GM23338 (cell line): ENCODE results near the gene NPAS3. TPM values are rescaled to one million over a fixed set of nuclear protein-coding genes. Genes with fewer than 3 reads are reported as not detected.

Source experiments
- ATAC-seq: fragments of 200-7000 bp; cut with Tn5 transposase; 3 replicates; pipeline ENCODE4 v1.9.1; 2020
- DNase-seq: peaks from one replicate; pipeline ENCODE4 v3.0.0-alpha.2; 2015; ENCODE audit warnings: low spot score
- H2AFZ ChIP-seq: fragments of 200-600 bp; sonication (generic); 2 replicates; pipeline ENCODE4 v1.8.0; 2016; ENCODE audit warnings: antibody characterized with exemption, mild to moderate bottlenecking, moderate library complexity
- H3F3A ChIP-seq: fragments of 200-600 bp; sonication (generic); replicated peaks from 2 replicates; pipeline ENCODE4 v1.8.0; 2017; ENCODE audit warnings: antibody characterized with exemption, mixed run types, low read depth
- H3K27ac ChIP-seq: fragments of 200-600 bp; sonication (generic); 2 replicates; pipeline ENCODE4 v1.6.1; 2016; ENCODE audit warnings: low read depth
- H3K27me3 ChIP-seq: fragments of 200-600 bp; sonication (generic); 2 replicates; pipeline ENCODE4 v1.8.0; 2016; ENCODE audit warnings: mild to moderate bottlenecking, mixed run types, moderate library complexity; ENCODE audit not compliant: insufficient read depth
- H3K36me3 ChIP-seq: fragments of 200-600 bp; sonication (generic); 2 replicates; pipeline ENCODE4 v1.8.0; 2016; ENCODE audit warnings: mild to moderate bottlenecking; ENCODE audit not compliant: insufficient read depth
- H3K4me1 ChIP-seq: fragments of 200-600 bp; sonication (generic); 2 replicates; pipeline ENCODE4 v1.8.0; 2016; ENCODE audit warnings: mild to moderate bottlenecking, moderate library complexity; ENCODE audit not compliant: insufficient read depth
- H3K4me2 ChIP-seq: fragments of 200-600 bp; sonication (generic); 2 replicates; pipeline ENCODE4 v1.7.1; 2017; ENCODE audit warnings: mixed run types
- H3K4me3 ChIP-seq: fragments of 200-600 bp; sonication (generic); 2 replicates; pipeline ENCODE4 v1.6.1; 2016; ENCODE audit warnings: mixed run types
- H3K79me2 ChIP-seq: fragments of 200-600 bp; sonication (generic); replicated peaks from 2 replicates; pipeline ENCODE4 v1.8.0; 2017; ENCODE audit warnings: mild to moderate bottlenecking; ENCODE audit not compliant: insufficient read depth
- H3K9me2 ChIP-seq: fragments of 200-600 bp; sonication (generic); 2 replicates; pipeline ENCODE4 v1.8.0; 2017; ENCODE audit not compliant: insufficient read depth
- H4K20me1 ChIP-seq: fragments of 200-600 bp; sonication (generic); replicated peaks from 2 replicates; pipeline ENCODE4 v1.8.0; 2017; ENCODE audit warnings: mild to moderate bottlenecking; ENCODE audit not compliant: insufficient read depth
- H3K27ac Mint-ChIP-seq: 2 replicates; pipeline ENCODE4 v1.8.0; 2020; ENCODE audit warnings: inconsistent platforms, mild to moderate bottlenecking, moderate library complexity, mixed read lengths
- H3K27me3 Mint-ChIP-seq: 3 replicates; pipeline ENCODE4 v1.8.0; 2022; ENCODE audit warnings: low read depth, mild to moderate bottlenecking, moderate library complexity, mixed read lengths, inconsistent platforms; ENCODE audit not compliant: insufficient read depth, poor library complexity
- H3K36me3 Mint-ChIP-seq: 3 replicates; pipeline ENCODE4 v1.8.0; 2021; ENCODE audit warnings: low read depth, mild to moderate bottlenecking, inconsistent platforms, moderate library complexity, mixed read lengths
- H3K4me1 Mint-ChIP-seq: 3 replicates; pipeline ENCODE4 v1.8.0; 2020; ENCODE audit warnings: mild to moderate bottlenecking, inconsistent platforms, mixed read lengths
- H3K4me3 Mint-ChIP-seq: 3 replicates; pipeline ENCODE4 v1.8.0; 2021; ENCODE audit warnings: moderate library complexity, mild to moderate bottlenecking, inconsistent platforms, mixed read lengths
- H3K9me3 Mint-ChIP-seq: 3 replicates; pipeline ENCODE4 v1.8.0; 2020; ENCODE audit warnings: moderate library complexity, mild to moderate bottlenecking, inconsistent platforms, mixed read lengths
- CTCF ChIP-seq, 2 experiments: fragments of 200-600 bp in 1 of 2; sonication (generic) in 1 of 2; conservative IDR thresholded peaks; 2 replicates each; pipeline versions ENCODE4 v1.5.1 to v1.6.1; 2016 to 2017; ENCODE audit warnings: antibody characterized with exemption in 2 of 2, low read depth in 2 of 2, mild to moderate bottlenecking in 2 of 2, moderate library complexity in 1 of 2
- JUNB ChIP-seq: IDR thresholded peaks from one replicate; pipeline ENCODE4 v1.6.1; 2016; ENCODE audit warnings: antibody characterized with exemption; ENCODE audit not compliant: unreplicated experiment
- NANOG ChIP-seq: IDR thresholded peaks from 2 replicates; pipeline ENCODE4 v1.6.1; 2016; ENCODE audit warnings: antibody characterized with exemption, borderline replicate concordance
- POLR2AphosphoS5 ChIP-seq: IDR thresholded peaks from 2 replicates; pipeline ENCODE4 v1.6.1; 2016; ENCODE audit warnings: antibody characterized with exemption, low read depth
- STAT1 ChIP-seq: IDR thresholded peaks from one replicate; pipeline ENCODE4 v1.6.1; 2016; ENCODE audit warnings: antibody characterized with exemption; ENCODE audit not compliant: unreplicated experiment
- ZNF114 ChIP-seq: fragments of 250-450 bp; sonication (Bioruptor Pico); IDR thresholded peaks from 2 replicates; pipeline ENCODE4 v1.5.0; 2020; ENCODE audit warnings: mild to moderate bottlenecking, moderate library complexity
- ZNF331 ChIP-seq: fragments of 250-450 bp; sonication (Bioruptor Pico); IDR thresholded peaks from 2 replicates; pipeline ENCODE4 v1.5.0; 2020; ENCODE audit warnings: low read depth, mild to moderate bottlenecking, moderate library complexity
- polyA plus RNA-seq: library from polyadenylated mRNA; unstranded; fragments of >200 nt; fragmentation: Nextera tagmentation; extraction: Ambion mirVana; gene quantifications from 2 replicates; pipeline ENCODE4 v1.2.1, GENCODE V29; 2016
- total RNA-seq: library from RNA; depleted of rRNA; stranded (reverse); fragments of >200 nt; shearing (Covaris generic); gene quantifications from 2 replicates; pipeline ENCODE4 v1.2.3, GENCODE V29; 2014
- TF ChIP-seq, protein P1 (sequence below): IDR thresholded peaks from 2 replicates; pipeline ENCODE4 v1.6.1; 2016; ENCODE audit warnings: antibody characterized with exemption
- TF ChIP-seq, protein P2 (sequence below): IDR thresholded peaks from one replicate; pipeline ENCODE4 v1.6.1; 2018; ENCODE audit warnings: antibody characterized with exemption; ENCODE audit not compliant: unreplicated experiment

NPAS3 gene
- total and polyA plus RNA-seq, 2 experiments from 2014 or later, result 0.17 to 0.19 TPM

DNA sequence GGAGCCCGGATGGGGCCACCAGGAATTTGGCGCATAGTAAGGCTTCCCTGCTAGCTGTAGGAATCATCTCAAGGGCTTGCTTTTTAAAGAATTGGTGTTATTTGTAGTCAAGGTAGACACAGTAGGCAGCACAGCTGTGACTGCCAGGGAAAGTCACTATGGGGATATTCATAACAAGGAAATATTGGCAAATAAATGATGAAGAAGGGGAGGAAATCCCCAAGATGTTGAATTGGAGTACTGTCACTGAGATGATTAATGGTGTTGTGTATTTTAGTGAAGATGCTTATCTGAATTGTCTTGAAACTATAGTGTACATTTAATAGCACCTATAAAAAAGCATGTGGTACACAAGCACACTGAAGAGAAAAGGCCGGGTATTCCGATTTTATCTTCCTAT is 118.9 kb downstream of the NPAS3 start:
- Histone ChIP-seq H4K20me1 (no peaks in the 10 kb centered on the region), H2AFZ (no peak overlapping the region), H3K4me1 (no peaks in the 10 kb centered on the region), H3K36me3 (no peaks in the 10 kb centered on the region), H3K4me3 (no peak overlapping the region), H3K4me2 (no peak overlapping the region), H3K27me3 (no peaks in the 10 kb centered on the region), H3K79me2 (no peaks in the 10 kb centered on the region), H3K27ac (no peak overlapping the region), H3K9me2 (no peaks in the 10 kb centered on the region), H3F3A (no peaks in the 10 kb centered on the region)
- no peak for DNase-seq
- H3K36me3 Mint-ChIP-seq, result no peaks in the 10 kb centered on the region
- no peak overlapping the region for H3K27ac Mint-ChIP-seq
- no peak overlapping the region for H3K4me3 Mint-ChIP-seq
- no peaks in the 10 kb centered on the region for H3K27me3 Mint-ChIP-seq
- no peak for ATAC-seq
- peaks cover 4% of the 10 kb centered on the region for H3K4me1 Mint-ChIP-seq
- TF ChIP-seq POLR2AphosphoS5 (no peak), ZNF114 (no peak), ZNF331 (CRISPR knock-in tag) (no peak), STAT1 (no peak)
- TF ChIP-seq, protein P1, sequence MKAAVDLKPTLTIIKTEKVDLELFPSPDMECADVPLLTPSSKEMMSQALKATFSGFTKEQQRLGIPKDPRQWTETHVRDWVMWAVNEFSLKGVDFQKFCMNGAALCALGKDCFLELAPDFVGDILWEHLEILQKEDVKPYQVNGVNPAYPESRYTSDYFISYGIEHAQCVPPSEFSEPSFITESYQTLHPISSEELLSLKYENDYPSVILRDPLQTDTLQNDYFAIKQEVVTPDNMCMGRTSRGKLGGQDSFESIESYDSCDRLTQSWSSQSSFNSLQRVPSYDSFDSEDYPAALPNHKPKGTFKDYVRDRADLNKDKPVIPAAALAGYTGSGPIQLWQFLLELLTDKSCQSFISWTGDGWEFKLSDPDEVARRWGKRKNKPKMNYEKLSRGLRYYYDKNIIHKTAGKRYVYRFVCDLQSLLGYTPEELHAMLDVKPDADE, result no peak
- no peaks in the 10 kb centered on the region for H3K9me3 Mint-ChIP-seq

DNA sequence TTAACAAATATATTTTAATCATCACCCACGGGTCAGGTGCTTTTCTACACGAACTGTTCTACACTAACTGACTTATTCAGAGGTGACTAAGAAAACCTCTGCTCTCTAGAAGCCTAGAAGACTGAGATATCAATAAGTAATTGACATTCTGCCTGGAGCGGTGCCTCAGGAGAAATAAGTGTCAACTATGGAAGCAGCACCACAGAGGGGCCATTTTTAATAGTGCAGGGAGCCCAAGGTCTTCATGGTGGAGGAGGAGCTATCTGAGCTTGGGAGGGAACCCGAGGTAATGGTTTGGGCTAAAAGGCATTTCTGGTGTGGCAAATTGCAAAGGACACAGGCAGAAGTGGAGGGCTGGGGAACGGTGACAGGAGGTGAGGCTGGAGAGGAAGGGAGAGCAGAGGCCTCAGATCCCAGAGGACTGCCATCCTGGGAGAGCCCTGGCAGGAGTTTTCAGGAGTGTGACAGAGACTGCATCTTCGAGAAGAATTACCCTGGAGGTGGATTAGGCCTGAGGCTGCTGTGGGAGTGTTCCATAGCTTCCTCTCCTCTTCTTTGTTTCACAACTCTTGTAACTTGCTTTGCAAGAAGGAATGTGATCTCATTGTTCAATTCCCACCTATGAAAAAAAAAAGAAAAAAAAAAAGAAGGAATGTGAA is 123.1 kb downstream of the NPAS3 start:
- H3K4me2 ChIP-seq, result no peak overlapping the region
- Mint-ChIP-seq H3K4me3 (no peak overlapping the region), H3K4me1 (peaks cover 4% of the 10 kb centered on the region), H3K27me3 (no peaks in the 10 kb centered on the region), H3K36me3 (no peaks in the 10 kb centered on the region), H3K27ac (peak overlapping the region; percentile 70; the same call in 1 of the 2 replicates), H3K9me3 (no peaks in the 10 kb centered on the region)
- DNase-seq, result peak; percentile 25
- peak overlapping the region; percentile 29; the same call in 1 of the 2 replicates for H2AFZ ChIP-seq
- H3K4me3 ChIP-seq, result no peak overlapping the region
- no peaks in the 10 kb centered on the region for H3F3A ChIP-seq
- H3K4me1 ChIP-seq, result no peaks in the 10 kb centered on the region
- no peak overlapping the region for H3K27ac ChIP-seq
- H3K36me3 ChIP-seq, result no peaks in the 10 kb centered on the region
- H3K9me2 ChIP-seq, result peaks cover 4% of the 10 kb centered on the region; the same call in 1 of the 2 replicates
- peak; percentile 62 for ATAC-seq
- H3K79me2 ChIP-seq, result no peaks in the 10 kb centered on the region
- no peaks in the 10 kb centered on the region for H3K27me3 ChIP-seq
- no peaks in the 10 kb centered on the region for H4K20me1 ChIP-seq
- TF ChIP-seq, protein P2, sequence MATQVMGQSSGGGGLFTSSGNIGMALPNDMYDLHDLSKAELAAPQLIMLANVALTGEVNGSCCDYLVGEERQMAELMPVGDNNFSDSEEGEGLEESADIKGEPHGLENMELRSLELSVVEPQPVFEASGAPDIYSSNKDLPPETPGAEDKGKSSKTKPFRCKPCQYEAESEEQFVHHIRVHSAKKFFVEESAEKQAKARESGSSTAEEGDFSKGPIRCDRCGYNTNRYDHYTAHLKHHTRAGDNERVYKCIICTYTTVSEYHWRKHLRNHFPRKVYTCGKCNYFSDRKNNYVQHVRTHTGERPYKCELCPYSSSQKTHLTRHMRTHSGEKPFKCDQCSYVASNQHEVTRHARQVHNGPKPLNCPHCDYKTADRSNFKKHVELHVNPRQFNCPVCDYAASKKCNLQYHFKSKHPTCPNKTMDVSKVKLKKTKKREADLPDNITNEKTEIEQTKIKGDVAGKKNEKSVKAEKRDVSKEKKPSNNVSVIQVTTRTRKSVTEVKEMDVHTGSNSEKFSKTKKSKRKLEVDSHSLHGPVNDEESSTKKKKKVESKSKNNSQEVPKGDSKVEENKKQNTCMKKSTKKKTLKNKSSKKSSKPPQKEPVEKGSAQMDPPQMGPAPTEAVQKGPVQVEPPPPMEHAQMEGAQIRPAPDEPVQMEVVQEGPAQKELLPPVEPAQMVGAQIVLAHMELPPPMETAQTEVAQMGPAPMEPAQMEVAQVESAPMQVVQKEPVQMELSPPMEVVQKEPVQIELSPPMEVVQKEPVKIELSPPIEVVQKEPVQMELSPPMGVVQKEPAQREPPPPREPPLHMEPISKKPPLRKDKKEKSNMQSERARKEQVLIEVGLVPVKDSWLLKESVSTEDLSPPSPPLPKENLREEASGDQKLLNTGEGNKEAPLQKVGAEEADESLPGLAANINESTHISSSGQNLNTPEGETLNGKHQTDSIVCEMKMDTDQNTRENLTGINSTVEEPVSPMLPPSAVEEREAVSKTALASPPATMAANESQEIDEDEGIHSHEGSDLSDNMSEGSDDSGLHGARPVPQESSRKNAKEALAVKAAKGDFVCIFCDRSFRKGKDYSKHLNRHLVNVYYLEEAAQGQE, result no peak
- no peak for TF ChIP-seq POLR2AphosphoS5
- peak in 1 of 2 experiments; percentile 25; a peak in 2 of 4 replicates for TF ChIP-seq CTCF (conservative IDR thresholded peaks at IDR 0.05; ENCODE audit: low read depth in 2 of 2)
- TF ChIP-seq JUNB, result no peak
- TF ChIP-seq NANOG, result no peak
